CD4-positive, alpha-beta T cell treated with Interleukin-12 subunit alpha and Interleukin-12 subunit beta, for 1 hour (primary cell): Measurements from ENCODE around the gene SLC35F1.

Experiments used
- DNase-seq: peaks from one replicate; pipeline ENCODE4 v3.0.0-alpha.2; 2020

SLC35F1 gene

GRCh38 chr6:118319894-118320649 lies 413.0 kb downstream of the SLC35F1 start:
- no peak for DNase-seq

GRCh38 chr6:118320652-118321051 lies 413.6 kb downstream of the SLC35F1 start:
- no peak for DNase-seq

- DNase-seq = no peak
Observed at GRCh38 chr6:118324116-118324515, 417.1 kb downstream of the SLC35F1 start.

GRCh38 chr6:118325220-118325860 lies 418.3 kb downstream of the SLC35F1 start:
- no peak for DNase-seq

- no peak for DNase-seq
Observed at GRCh38 chr6:118326712-118327111, 419.6 kb downstream of the SLC35F1 start.

- DNase-seq = no peak
Observed at GRCh38 chr6:118327237-118327636, 420.2 kb downstream of the SLC35F1 start.

- no peak for DNase-seq
Observed at GRCh38 chr6:118333772-118334171, 426.7 kb downstream of the SLC35F1 start.

GRCh38 chr6:118334634-118335033 lies 427.6 kb downstream of the SLC35F1 start:
- DNase-seq = no peak

GRCh38 chr6:118335325-118335816 lies 428.3 kb downstream of the SLC35F1 start:
- DNase-seq = no peak

- DNase-seq = no peak
Observed at GRCh38 chr6:118344014-118344670, 437.1 kb downstream of the SLC35F1 start.

- DNase-seq = no peak
Observed at GRCh38 chr6:118350881-118351430, 443.9 kb downstream of the SLC35F1 start.

GRCh38 chr6:118353564-118353963 lies 446.5 kb downstream of the SLC35F1 start:
- no peak for DNase-seq

GRCh38 chr6:118354641-118355040 lies 447.6 kb downstream of the SLC35F1 start:
- no peak for DNase-seq

- DNase-seq = no peak
Observed at GRCh38 chr6:118356054-118356453, 449.0 kb downstream of the SLC35F1 start.

GRCh38 chr6:118356686-118357085 lies 449.6 kb downstream of the SLC35F1 start:
- no peak for DNase-seq
